HepG2 (cell line): ENCODE results near the gene HABP4. TPM values are rescaled to one million over a fixed set of nuclear protein-coding genes. Genes with fewer than 3 reads are reported as not detected.

Source experiments
- HIVEP1 ChIP-seq: sonication (generic); formaldehyde crosslinking; IDR thresholded peaks from 2 replicates; pipeline ENCODE4 v1.4.0; 2020; ENCODE audit warnings: mild to moderate bottlenecking, missing genetic modification reagents
- HOXA7 ChIP-seq: sonication (generic); formaldehyde crosslinking; IDR thresholded peaks from 2 replicates; pipeline ENCODE4 v1.8.1; 2022; ENCODE audit warnings: mild to moderate bottlenecking, missing genetic modification reagents, moderate library complexity
- ISX ChIP-seq: sonication (generic); formaldehyde crosslinking; conservative IDR thresholded peaks from 2 replicates; pipeline ENCODE4 v1.5.0; 2020; ENCODE audit warnings: missing genetic modification reagents
- KAT7 ChIP-seq: IDR thresholded peaks from 2 replicates; pipeline ENCODE4 v1.6.1; 2018; ENCODE audit warnings: borderline replicate concordance, missing compliant biosample characterization
- KLF11 ChIP-seq: IDR thresholded peaks from 2 replicates; pipeline ENCODE4 v1.6.1; 2016; ENCODE audit warnings: missing compliant biosample characterization
- NR3C1 ChIP-seq: sonication (generic); formaldehyde crosslinking; IDR thresholded peaks from 2 replicates; pipeline ENCODE4 v1.4.0; 2020; ENCODE audit warnings: missing genetic modification reagents
- SIN3A ChIP-seq: IDR thresholded peaks from 2 replicates; pipeline ENCODE4 v1.6.1; 2011; ENCODE audit warnings: low read depth, mild to moderate bottlenecking, control low read depth, low read length, borderline replicate concordance
- SNAI1 ChIP-seq: sonication (generic); formaldehyde crosslinking; IDR thresholded peaks from 2 replicates; pipeline ENCODE4 v1.5.0; 2020; ENCODE audit warnings: mild to moderate bottlenecking, missing genetic modification reagents, borderline replicate concordance
- TBP ChIP-seq: sonication (generic); formaldehyde crosslinking; IDR thresholded peaks from 2 replicates; pipeline ENCODE4 v1.5.0; 2020; ENCODE audit warnings: missing genetic modification reagents
- ZBTB8A ChIP-seq: sonication (generic); formaldehyde crosslinking; IDR thresholded peaks from 2 replicates; pipeline ENCODE4 v1.4.0; 2020; ENCODE audit warnings: mild to moderate bottlenecking, low read depth, missing genetic modification reagents, borderline replicate concordance
- ZFP41 ChIP-seq: sonication (generic); formaldehyde crosslinking; IDR thresholded peaks from 2 replicates; pipeline ENCODE4 v1.4.0; 2020; ENCODE audit warnings: mild to moderate bottlenecking, missing genetic modification reagents, borderline replicate concordance
- ZKSCAN8 ChIP-seq: IDR thresholded peaks from 2 replicates; pipeline ENCODE4 v1.6.1; 2016; ENCODE audit warnings: borderline replicate concordance, missing genetic modification reagents, missing compliant biosample characterization
- ZNF205 ChIP-seq: IDR thresholded peaks from 2 replicates; pipeline ENCODE4 v1.6.1; 2018; ENCODE audit warnings: missing biosample characterization, missing genetic modification reagents
- ZNF30 ChIP-seq: sonication (generic); formaldehyde crosslinking; IDR thresholded peaks from 2 replicates; pipeline ENCODE4 v1.5.0; 2020; ENCODE audit warnings: mild to moderate bottlenecking, missing genetic modification reagents
- ZNF337 ChIP-seq: sonication (generic); formaldehyde crosslinking; IDR thresholded peaks from 2 replicates; pipeline ENCODE4 v1.5.1; 2020; ENCODE audit warnings: missing genetic modification reagents, low read depth, mild to moderate bottlenecking, borderline replicate concordance
- ZNF343 ChIP-seq: sonication (generic); formaldehyde crosslinking; IDR thresholded peaks from 2 replicates; pipeline ENCODE4 v1.4.0; 2020; ENCODE audit warnings: mild to moderate bottlenecking, missing genetic modification reagents
- ZNF496 ChIP-seq: sonication (generic); formaldehyde crosslinking; IDR thresholded peaks from 2 replicates; pipeline ENCODE4 v1.8.1; 2023; ENCODE audit warnings: mild to moderate bottlenecking, moderate library complexity, missing genetic modification reagents; ENCODE audit not compliant: insufficient replicate concordance
- ZNF652 ChIP-seq: IDR thresholded peaks from 2 replicates; pipeline ENCODE4 v1.6.1; 2016; ENCODE audit warnings: low read depth, borderline replicate concordance
- polyA plus RNA-seq, 8 experiments: library from polyadenylated mRNA; depleted of rRNA in 3 of 8; stranded (reverse) in 7 of 8; unstranded in 1 of 8; fragments of >200 nt; fragmentation: Illumina TruSeq in 4 of 8; extraction: Trizol in 4 of 8; gene quantifications; 2 replicates each; pipeline versions ENCODE4 v1.2.1 to v1.2.3, GENCODE V29; 2011 to 2016; ENCODE audit warnings: low read depth in 4 of 8, missing spikeins in 1 of 8, mixed read lengths in 1 of 8; ENCODE audit not compliant: insufficient read depth in 1 of 8
- total RNA-seq, 5 experiments: library from RNA; depleted of rRNA; stranded (reverse); fragments of >200 nt; fragmentation: Illumina TruSeq; extraction: Trizol; gene quantifications; 2 replicates each; pipeline ENCODE4 v1.2.3, GENCODE V29; 2016; ENCODE audit warnings: low read depth in 1 of 5
- TF ChIP-seq, protein P1 (sequence below): sonication (generic); formaldehyde crosslinking; IDR thresholded peaks from 2 replicates; pipeline ENCODE4 v1.4.0; 2020; ENCODE audit warnings: missing genetic modification reagents
- TF ChIP-seq, protein P2 (sequence below): sonication (generic); formaldehyde crosslinking; IDR thresholded peaks from 2 replicates; pipeline ENCODE4 v1.8.1; 2023; ENCODE audit warnings: mild to moderate bottlenecking, missing genetic modification reagents
- TF ChIP-seq, protein P3 (sequence below): IDR thresholded peaks from 2 replicates; pipeline ENCODE4 v1.6.1; 2016; ENCODE audit warnings: control low read depth
- TF ChIP-seq, protein P4 (sequence below): sonication (generic); formaldehyde crosslinking; IDR thresholded peaks from 2 replicates; pipeline ENCODE4 v1.4.0; 2020; ENCODE audit warnings: missing genetic modification reagents
- TF ChIP-seq, protein P5 (sequence below): sonication (generic); formaldehyde crosslinking; IDR thresholded peaks from 2 replicates; pipeline ENCODE4 v1.5.0; 2020; ENCODE audit warnings: missing genetic modification reagents

Gene HABP4
- total and polyA plus RNA-seq, 2 of the 13 experiments (the other 11 are each of a cell fraction or from before 2014, with no cell fraction given): 14.3 to 26.6 TPM

DNA sequence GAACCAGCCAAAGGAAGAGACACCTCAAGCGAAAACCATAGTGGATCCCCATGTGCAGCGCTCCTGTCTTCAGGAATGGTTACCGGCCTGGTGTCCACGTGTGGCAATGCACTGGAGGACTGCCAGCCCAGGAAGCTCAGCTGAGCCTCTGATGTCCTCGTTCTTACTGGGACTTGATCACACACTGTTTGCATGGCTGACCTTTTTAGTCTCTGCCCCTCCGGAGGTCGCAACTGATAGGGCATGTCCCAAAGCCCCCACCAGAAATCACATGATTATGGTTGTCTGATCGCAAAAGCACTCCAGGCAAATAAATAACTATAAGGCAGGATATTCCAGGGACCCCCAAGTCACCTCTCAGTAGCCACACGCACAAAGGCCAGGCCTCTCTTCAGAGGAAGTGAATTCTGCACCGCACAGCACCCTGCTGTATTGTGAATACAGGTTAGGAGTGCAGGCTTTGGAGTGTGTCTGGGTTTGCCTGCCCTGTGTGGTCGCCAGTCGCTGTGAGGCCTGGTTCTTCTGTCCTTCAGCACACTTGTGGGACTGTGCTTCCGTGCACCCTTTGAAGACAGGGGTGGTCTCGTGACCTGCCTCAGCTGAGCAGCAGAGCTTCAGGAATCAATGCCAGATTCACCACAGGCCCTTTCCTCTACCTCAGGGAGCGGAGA is 13.4 kb upstream of the HABP4 start (continued):
- TF ChIP-seq, protein P1, sequence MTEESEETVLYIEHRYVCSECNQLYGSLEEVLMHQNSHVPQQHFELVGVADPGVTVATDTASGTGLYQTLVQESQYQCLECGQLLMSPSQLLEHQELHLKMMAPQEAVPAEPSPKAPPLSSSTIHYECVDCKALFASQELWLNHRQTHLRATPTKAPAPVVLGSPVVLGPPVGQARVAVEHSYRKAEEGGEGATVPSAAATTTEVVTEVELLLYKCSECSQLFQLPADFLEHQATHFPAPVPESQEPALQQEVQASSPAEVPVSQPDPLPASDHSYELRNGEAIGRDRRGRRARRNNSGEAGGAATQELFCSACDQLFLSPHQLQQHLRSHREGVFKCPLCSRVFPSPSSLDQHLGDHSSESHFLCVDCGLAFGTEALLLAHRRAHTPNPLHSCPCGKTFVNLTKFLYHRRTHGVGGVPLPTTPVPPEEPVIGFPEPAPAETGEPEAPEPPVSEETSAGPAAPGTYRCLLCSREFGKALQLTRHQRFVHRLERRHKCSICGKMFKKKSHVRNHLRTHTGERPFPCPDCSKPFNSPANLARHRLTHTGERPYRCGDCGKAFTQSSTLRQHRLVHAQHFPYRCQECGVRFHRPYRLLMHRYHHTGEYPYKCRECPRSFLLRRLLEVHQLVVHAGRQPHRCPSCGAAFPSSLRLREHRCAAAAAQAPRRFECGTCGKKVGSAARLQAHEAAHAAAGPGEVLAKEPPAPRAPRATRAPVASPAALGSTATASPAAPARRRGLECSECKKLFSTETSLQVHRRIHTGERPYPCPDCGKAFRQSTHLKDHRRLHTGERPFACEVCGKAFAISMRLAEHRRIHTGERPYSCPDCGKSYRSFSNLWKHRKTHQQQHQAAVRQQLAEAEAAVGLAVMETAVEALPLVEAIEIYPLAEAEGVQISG: peak; percentile 73
- TF ChIP-seq KAT7 (CRISPR knock-in tag): 0 out of 2 replicates have a peak, but pooled peaks have one; percentile 48
- TF ChIP-seq SNAI1 (CRISPR knock-in tag): no peak
- TF ChIP-seq ZNF205 (CRISPR knock-in tag): no peak; the same call in 1 of the 2 replicates
- TF ChIP-seq, protein P2, sequence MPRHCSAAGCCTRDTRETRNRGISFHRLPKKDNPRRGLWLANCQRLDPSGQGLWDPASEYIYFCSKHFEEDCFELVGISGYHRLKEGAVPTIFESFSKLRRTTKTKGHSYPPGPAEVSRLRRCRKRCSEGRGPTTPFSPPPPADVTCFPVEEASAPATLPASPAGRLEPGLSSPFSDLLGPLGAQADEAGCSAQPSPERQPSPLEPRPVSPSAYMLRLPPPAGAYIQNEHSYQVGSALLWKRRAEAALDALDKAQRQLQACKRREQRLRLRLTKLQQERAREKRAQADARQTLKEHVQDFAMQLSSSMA: peak; percentile 91; the same call in 1 of the 2 replicates
- peak; percentile 91; the same call in 1 of the 2 replicates for TF ChIP-seq ZFP41 (CRISPR knock-in tag)
- no peak for TF ChIP-seq ISX
- TF ChIP-seq HOXA7 (CRISPR knock-in tag): no peak
- TF ChIP-seq NR3C1: no peak
- TF ChIP-seq ZNF337 (CRISPR knock-in tag): peak; percentile 94; the same call in 1 of the 2 replicates
- 0 out of 2 replicates have a peak, but pooled peaks have one; percentile 35 for TF ChIP-seq ZNF652 (CRISPR knock-in tag)
- TF ChIP-seq TBP (CRISPR knock-in tag): no peak
- TF ChIP-seq, protein P3, sequence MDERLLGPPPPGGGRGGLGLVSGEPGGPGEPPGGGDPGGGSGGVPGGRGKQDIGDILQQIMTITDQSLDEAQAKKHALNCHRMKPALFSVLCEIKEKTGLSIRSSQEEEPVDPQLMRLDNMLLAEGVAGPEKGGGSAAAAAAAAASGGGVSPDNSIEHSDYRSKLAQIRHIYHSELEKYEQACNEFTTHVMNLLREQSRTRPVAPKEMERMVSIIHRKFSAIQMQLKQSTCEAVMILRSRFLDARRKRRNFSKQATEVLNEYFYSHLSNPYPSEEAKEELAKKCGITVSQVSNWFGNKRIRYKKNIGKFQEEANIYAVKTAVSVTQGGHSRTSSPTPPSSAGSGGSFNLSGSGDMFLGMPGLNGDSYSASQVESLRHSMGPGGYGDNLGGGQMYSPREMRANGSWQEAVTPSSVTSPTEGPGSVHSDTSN: no peak
- TF ChIP-seq SIN3A: no peak; the same call in 1 of the 2 replicates
- TF ChIP-seq HIVEP1 (CRISPR knock-in tag): peak; percentile 64; the same call in 1 of the 2 replicates
- TF ChIP-seq, protein P4, sequence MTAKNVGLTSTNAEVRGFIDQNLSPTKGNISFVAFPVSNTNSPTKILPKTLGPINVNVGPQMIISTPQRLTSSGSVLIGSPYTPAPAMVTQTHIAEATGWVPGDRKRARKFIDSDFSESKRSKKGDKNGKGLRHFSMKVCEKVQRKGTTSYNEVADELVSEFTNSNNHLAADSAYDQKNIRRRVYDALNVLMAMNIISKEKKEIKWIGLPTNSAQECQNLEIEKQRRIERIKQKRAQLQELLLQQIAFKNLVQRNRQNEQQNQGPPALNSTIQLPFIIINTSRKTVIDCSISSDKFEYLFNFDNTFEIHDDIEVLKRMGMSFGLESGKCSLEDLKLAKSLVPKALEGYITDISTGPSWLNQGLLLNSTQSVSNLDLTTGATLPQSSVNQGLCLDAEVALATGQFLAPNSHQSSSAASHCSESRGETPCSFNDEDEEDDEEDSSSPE: peak; percentile 71
- no peak for TF ChIP-seq ZNF496 (CRISPR knock-in tag)
- peak; percentile 82 for TF ChIP-seq ZKSCAN8 (CRISPR knock-in tag)
- peak; percentile 68; the same call in 1 of the 2 replicates for TF ChIP-seq ZBTB8A (CRISPR knock-in tag)
- peak; percentile 86; the same call in 1 of the 2 replicates for TF ChIP-seq ZNF343 (CRISPR knock-in tag)
- TF ChIP-seq, protein P5, sequence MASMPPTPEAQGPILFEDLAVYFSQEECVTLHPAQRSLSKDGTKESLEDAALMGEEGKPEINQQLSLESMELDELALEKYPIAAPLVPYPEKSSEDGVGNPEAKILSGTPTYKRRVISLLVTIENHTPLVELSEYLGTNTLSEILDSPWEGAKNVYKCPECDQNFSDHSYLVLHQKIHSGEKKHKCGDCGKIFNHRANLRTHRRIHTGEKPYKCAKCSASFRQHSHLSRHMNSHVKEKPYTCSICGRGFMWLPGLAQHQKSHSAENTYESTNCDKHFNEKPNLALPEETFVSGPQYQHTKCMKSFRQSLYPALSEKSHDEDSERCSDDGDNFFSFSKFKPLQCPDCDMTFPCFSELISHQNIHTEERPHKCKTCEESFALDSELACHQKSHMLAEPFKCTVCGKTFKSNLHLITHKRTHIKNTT (CRISPR knock-in tag): no peak
- TF ChIP-seq KLF11 (CRISPR knock-in tag): 0 out of 2 replicates have a peak, but pooled peaks have one; percentile 64
- no peak for TF ChIP-seq ZNF30 (CRISPR knock-in tag)
